ENCODE data around the gene TJP3.

DNA sequence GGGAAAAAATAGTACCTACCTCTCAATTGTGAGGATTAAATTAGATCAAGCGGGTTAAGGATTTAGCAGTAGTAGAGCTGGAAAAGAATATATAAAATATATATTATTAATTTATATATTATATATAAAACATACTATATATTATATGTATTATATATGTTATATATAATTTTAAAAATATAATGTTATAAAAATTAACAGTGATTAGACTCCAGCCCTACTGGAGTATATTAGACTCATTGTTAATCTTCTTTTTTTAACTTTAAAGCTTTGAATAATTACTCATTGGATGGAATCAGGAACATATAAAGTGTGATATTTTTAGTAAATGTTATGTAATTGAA, 53.9 kb downstream of the TJP3 start:
- TF ChIP-seq, protein P1, sequence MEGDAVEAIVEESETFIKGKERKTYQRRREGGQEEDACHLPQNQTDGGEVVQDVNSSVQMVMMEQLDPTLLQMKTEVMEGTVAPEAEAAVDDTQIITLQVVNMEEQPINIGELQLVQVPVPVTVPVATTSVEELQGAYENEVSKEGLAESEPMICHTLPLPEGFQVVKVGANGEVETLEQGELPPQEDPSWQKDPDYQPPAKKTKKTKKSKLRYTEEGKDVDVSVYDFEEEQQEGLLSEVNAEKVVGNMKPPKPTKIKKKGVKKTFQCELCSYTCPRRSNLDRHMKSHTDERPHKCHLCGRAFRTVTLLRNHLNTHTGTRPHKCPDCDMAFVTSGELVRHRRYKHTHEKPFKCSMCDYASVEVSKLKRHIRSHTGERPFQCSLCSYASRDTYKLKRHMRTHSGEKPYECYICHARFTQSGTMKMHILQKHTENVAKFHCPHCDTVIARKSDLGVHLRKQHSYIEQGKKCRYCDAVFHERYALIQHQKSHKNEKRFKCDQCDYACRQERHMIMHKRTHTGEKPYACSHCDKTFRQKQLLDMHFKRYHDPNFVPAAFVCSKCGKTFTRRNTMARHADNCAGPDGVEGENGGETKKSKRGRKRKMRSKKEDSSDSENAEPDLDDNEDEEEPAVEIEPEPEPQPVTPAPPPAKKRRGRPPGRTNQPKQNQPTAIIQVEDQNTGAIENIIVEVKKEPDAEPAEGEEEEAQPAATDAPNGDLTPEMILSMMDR (IDR thresholded peaks at IDR 0.05) = no peak
- TF ChIP-seq POLR2A (IDR thresholded peaks at IDR 0.05) = no peak
